Suprapubic skin (tissue), 4 donors: ENCODE data around the gene NIPAL4. TPM values are rescaled to one million over a fixed set of nuclear protein-coding genes. Genes with fewer than 3 reads are reported as not detected.
A peak's percentile ranks its signal among the peaks of the same experiment; 100 is the strongest.
"Not testable (repeated sequence)": the region's sequence is repeated elsewhere in the genome, so short reads cannot be mapped to it uniquely, and the experiment has no call there.

ENCODE experiments used
- DNase-seq, 2 donors: peaks; one replicate each; pipeline ENCODE4 v3.0.0-alpha.2; 2019; ENCODE audit warnings: low spot score in 2 of 2
- H3K27ac ChIP-seq: fragments of 200-600 bp; sonication (generic); one replicate; pipeline ENCODE4 v1.5.1; 2019
- H3K27me3 ChIP-seq: fragments of 200-600 bp; sonication (generic); one replicate; pipeline ENCODE4 v1.5.1; 2019
- H3K36me3 ChIP-seq: fragments of 200-600 bp; sonication (generic); one replicate; pipeline ENCODE4 v1.5.1; 2019
- H3K4me1 ChIP-seq: fragments of 200-600 bp; sonication (generic); one replicate; pipeline ENCODE4 v1.5.1; 2019
- H3K4me3 ChIP-seq: fragments of 200-600 bp; sonication (generic); one replicate; pipeline ENCODE4 v1.5.1; 2019; ENCODE audit warnings: mild to moderate bottlenecking
- H3K9me3 ChIP-seq: fragments of 200-600 bp; sonication (generic); one replicate; pipeline ENCODE4 v1.5.1; 2019
- EP300 ChIP-seq: sonication (generic); formaldehyde crosslinking; IDR thresholded peaks from one replicate; pipeline ENCODE4 v1.6.1; 2017; ENCODE audit warnings: antibody characterized with exemption
- POLR2A ChIP-seq, 2 donors: fragments of 450-650 bp; IDR thresholded peaks; one replicate each; pipeline ENCODE4 v1.6.1; 2017; ENCODE audit warnings: antibody characterized with exemption in 2 of 2, mild to moderate bottlenecking in 2 of 2, moderate library complexity in 2 of 2
- POLR2AphosphoS5 ChIP-seq, 3 donors: sonication (generic); formaldehyde crosslinking; IDR thresholded peaks; one replicate each; pipeline ENCODE4 v1.6.1; 2017; ENCODE audit warnings: antibody characterized with exemption in 3 of 3
- WGBS: methylation state at CpG from one replicate; pipeline ENCODE4 v1.1.5; 2018; 5-methylcytosine and 5-hydroxymethylcytosine counted together
- total RNA-seq, 4 donors: library from RNA; depleted of rRNA; stranded (reverse); fragments of >200 nt; gene quantifications; one replicate each; pipeline ENCODE4 v1.1.0, GENCODE V29; 2016
- TF ChIP-seq, protein P1 (sequence below), 2 donors: fragments of 200-600 bp in 1 of 2; fragments of 450-650 bp in 1 of 2; sonication (generic) in 1 of 2; IDR thresholded peaks; one replicate each; pipeline ENCODE4 v1.5.1; 2016 to 2019; ENCODE audit warnings: antibody characterized with exemption in 2 of 2, mild to moderate bottlenecking in 1 of 2, moderate library complexity in 1 of 2

The NIPAL4 gene
- total RNA-seq, 4 donors from 2014 or later: 45.8 to 111 (median 86.6) TPM

DNA sequence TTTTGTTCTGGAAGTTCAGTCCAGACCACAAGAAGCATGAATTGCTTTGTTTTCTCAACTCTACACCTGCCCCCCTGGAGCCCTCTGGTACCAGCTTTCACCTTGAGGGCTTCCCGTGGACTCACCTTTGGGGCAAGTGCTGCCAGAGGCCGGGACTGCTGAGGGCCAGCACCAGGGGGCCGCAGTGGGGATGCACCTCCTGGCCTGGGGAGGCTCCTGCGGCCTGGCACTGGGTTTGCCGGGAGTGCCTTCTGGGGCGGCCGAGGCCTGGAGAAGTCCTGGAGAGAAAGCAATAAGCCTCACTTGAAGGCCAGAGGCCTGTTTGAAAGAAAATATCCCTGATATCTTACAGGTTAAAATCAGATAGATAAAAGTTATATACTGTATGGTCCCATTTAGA lies 21.7 kb downstream of the NIPAL4 start:
- TF ChIP-seq POLR2A (IDR thresholded peaks at IDR 0.05): no peak
- no peak for TF ChIP-seq POLR2AphosphoS5 (IDR thresholded peaks at IDR 0.05)
- TF ChIP-seq, protein P1, sequence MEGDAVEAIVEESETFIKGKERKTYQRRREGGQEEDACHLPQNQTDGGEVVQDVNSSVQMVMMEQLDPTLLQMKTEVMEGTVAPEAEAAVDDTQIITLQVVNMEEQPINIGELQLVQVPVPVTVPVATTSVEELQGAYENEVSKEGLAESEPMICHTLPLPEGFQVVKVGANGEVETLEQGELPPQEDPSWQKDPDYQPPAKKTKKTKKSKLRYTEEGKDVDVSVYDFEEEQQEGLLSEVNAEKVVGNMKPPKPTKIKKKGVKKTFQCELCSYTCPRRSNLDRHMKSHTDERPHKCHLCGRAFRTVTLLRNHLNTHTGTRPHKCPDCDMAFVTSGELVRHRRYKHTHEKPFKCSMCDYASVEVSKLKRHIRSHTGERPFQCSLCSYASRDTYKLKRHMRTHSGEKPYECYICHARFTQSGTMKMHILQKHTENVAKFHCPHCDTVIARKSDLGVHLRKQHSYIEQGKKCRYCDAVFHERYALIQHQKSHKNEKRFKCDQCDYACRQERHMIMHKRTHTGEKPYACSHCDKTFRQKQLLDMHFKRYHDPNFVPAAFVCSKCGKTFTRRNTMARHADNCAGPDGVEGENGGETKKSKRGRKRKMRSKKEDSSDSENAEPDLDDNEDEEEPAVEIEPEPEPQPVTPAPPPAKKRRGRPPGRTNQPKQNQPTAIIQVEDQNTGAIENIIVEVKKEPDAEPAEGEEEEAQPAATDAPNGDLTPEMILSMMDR (IDR thresholded peaks at IDR 0.05): no peak
- no peak for TF ChIP-seq EP300
- Histone ChIP-seq H3K4me3 (no peak overlapping the region), H3K9me3 (no peaks in the 10 kb centered on the region), H3K36me3 (no peaks in the 10 kb centered on the region), H3K4me1 (peaks cover 9% of the 10 kb centered on the region), H3K27ac (no peak overlapping the region), H3K27me3 (no peaks in the 10 kb centered on the region)
- 100% methylated on average over 7 of the region's 7 CpGs for WGBS
- no peak for DNase-seq

- not testable (repeated sequence) for H3K27ac ChIP-seq, H3K36me3 ChIP-seq, DNase-seq, H3K4me3 ChIP-seq, H3K9me3 ChIP-seq, H3K4me1 ChIP-seq, H3K27me3 ChIP-seq
- WGBS: 95% methylated on average over 2 of the region's 2 CpGs
Measured at GRCh38 chr5:157482702-157483101, 22.7 kb downstream of the NIPAL4 start.

- no peaks in the 10 kb centered on the region for H3K36me3 ChIP-seq
- no peak for TF ChIP-seq EP300
- peak in 1 of 3 donors; percentile 50 for TF ChIP-seq POLR2AphosphoS5 (IDR thresholded peaks at IDR 0.05)
- WGBS: 54% methylated on average over 5 of the region's 5 CpGs
- H3K27me3 ChIP-seq: no peaks in the 10 kb centered on the region
- H3K27ac ChIP-seq: no peak overlapping the region
- no peaks in the 10 kb centered on the region for H3K9me3 ChIP-seq
- peak; percentile 83 to 87 for DNase-seq
- no peak overlapping the region for H3K4me3 ChIP-seq
- peaks cover 9% of the 10 kb centered on the region for H3K4me1 ChIP-seq
Measured at GRCh38 chr5:157484768-157485167, 24.8 kb downstream of the NIPAL4 start.

DNA sequence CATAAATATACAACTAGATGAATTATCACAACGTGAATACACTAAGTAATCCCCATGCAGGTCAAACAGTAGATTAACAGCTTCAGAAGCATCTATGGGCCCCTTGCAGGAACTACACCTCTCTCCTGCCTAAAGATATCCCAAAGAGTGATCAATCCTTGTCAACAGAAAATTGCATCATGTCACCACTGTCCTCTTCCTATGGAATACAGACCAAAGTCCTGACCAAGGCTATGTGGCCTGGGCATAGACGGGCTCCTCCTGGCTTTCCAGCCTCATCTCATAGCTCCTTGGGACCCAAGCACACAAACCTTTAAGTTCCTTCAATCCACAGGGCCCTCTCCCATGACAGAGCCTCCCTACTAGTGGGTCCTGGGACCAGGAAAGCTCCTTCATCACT lies 25.3 kb downstream of the NIPAL4 start:
- TF ChIP-seq EP300: no peak
- TF ChIP-seq, protein P1 (IDR thresholded peaks at IDR 0.05): no peak
- no peak for TF ChIP-seq POLR2AphosphoS5 (IDR thresholded peaks at IDR 0.05)
- TF ChIP-seq POLR2A (IDR thresholded peaks at IDR 0.05): no peak
- WGBS: 84% methylated on average over 2 of the region's 2 CpGs
- Histone ChIP-seq H3K4me1 (peaks cover 9% of the 10 kb centered on the region), H3K27ac (no peak overlapping the region), H3K36me3 (peaks cover 4% of the 10 kb centered on the region), H3K27me3 (no peaks in the 10 kb centered on the region), H3K4me3 (no peak overlapping the region), H3K9me3 (no peaks in the 10 kb centered on the region)
- no peak for DNase-seq

GRCh38 chr5:157485811-157486210 lies 25.8 kb downstream of the NIPAL4 start:
- H3K4me3 ChIP-seq: no peak overlapping the region
- TF ChIP-seq, protein P1 (IDR thresholded peaks at IDR 0.05): no peak
- TF ChIP-seq POLR2A (IDR thresholded peaks at IDR 0.05) (no peak), POLR2AphosphoS5 (IDR thresholded peaks at IDR 0.05) (no peak), EP300 (no peak)
- DNase-seq: no peak
- no peaks in the 10 kb centered on the region for H3K9me3 ChIP-seq
- H3K27me3 ChIP-seq: no peaks in the 10 kb centered on the region
- 96% methylated on average over 3 of the region's 3 CpGs for WGBS
- peaks cover 9% of the 10 kb centered on the region for H3K4me1 ChIP-seq
- no peak overlapping the region for H3K27ac ChIP-seq
- peaks cover 4% of the 10 kb centered on the region for H3K36me3 ChIP-seq

DNA sequence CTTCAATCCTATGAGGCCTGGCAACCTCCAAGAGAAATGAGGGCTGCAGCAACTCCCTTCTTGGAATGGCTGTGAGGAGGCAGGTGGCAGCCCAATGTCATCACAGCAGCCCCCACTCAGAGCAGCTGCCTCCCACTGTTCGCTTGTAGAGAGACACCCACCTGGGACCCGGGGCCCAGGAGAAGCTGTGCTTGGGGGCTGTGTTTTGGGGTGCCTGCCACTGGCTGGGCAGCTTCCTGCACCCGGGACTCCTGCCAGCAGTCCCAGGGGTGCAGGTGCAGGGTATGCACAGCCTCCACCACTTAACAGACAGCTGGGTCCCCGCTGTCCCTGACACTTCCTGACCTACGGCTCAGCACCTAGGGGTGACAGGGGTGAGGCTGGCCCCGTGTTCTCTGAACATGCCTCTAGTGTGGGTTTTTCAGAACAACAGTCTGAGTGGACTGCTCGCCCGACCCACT lies 26.2 kb downstream of the NIPAL4 start:
- no peak overlapping the region for H3K4me3 ChIP-seq
- H3K9me3 ChIP-seq: no peaks in the 10 kb centered on the region
- WGBS: 77% methylated on average over 6 of the region's 8 CpGs
- H3K36me3 ChIP-seq: peaks cover 4% of the 10 kb centered on the region
- H3K27me3 ChIP-seq: no peaks in the 10 kb centered on the region
- DNase-seq: no peak
- no peak overlapping the region for H3K27ac ChIP-seq
- peaks cover 9% of the 10 kb centered on the region for H3K4me1 ChIP-seq
- TF ChIP-seq EP300: no peak
- no peak for TF ChIP-seq POLR2A (IDR thresholded peaks at IDR 0.05)

GRCh38 chr5:157486861-157487260 lies 26.8 kb downstream of the NIPAL4 start:
- no peak for DNase-seq
- Histone ChIP-seq H3K4me1 (peaks cover 9% of the 10 kb centered on the region), H3K4me3 (no peak overlapping the region), H3K9me3 (no peaks in the 10 kb centered on the region), H3K36me3 (peaks cover 4% of the 10 kb centered on the region), H3K27me3 (no peaks in the 10 kb centered on the region), H3K27ac (no peak overlapping the region)
- 90% methylated on average over 3 of the region's 3 CpGs for WGBS
- no peak for TF ChIP-seq EP300
- TF ChIP-seq, protein P1 (IDR thresholded peaks at IDR 0.05): no peak
- no peak for TF ChIP-seq POLR2AphosphoS5 (IDR thresholded peaks at IDR 0.05)
- no peak for TF ChIP-seq POLR2A (IDR thresholded peaks at IDR 0.05)
